Prostate gland (tissue), 2 donors: ENCODE measurements around the gene CDH13.

Experiments used
- POLR2A ChIP-seq: fragments of 450-650 bp; IDR thresholded peaks from one replicate; pipeline ENCODE4 v1.6.1; 2016; ENCODE audit warnings: antibody characterized with exemption, mild to moderate bottlenecking
- TF ChIP-seq, protein P1 (sequence below), 4 experiments: fragments of 200-600 bp in 2 of 4; fragments of 450-650 bp in 2 of 4; sonication (generic) in 2 of 4; IDR thresholded peaks; 1 replicate in 3 of 4; 2 replicates in 1 of 4; pipeline ENCODE4 v1.5.1; 2016 to 2019; ENCODE audit warnings: antibody characterized with exemption in 4 of 4, mild to moderate bottlenecking in 2 of 4, moderate library complexity in 2 of 4

DNA sequence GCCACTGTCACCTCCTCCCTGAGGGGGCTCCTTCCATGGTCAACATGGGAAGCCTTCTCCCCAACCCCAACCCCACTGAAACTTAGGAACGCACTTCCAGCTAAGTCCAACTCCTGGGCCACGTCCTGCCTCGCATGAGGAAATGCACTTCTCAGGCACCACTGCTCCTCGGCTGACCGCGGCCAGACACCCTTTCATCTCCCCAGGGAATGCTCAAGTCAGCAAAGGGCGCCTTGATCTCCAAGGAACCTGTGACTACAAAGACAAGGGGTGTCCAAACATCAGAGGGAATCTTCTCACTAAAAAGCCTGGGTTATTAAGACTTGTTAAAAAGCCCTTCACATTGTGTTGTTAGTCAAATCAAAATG, 1056.1 kb downstream of the CDH13 start:
- TF ChIP-seq, protein P1, sequence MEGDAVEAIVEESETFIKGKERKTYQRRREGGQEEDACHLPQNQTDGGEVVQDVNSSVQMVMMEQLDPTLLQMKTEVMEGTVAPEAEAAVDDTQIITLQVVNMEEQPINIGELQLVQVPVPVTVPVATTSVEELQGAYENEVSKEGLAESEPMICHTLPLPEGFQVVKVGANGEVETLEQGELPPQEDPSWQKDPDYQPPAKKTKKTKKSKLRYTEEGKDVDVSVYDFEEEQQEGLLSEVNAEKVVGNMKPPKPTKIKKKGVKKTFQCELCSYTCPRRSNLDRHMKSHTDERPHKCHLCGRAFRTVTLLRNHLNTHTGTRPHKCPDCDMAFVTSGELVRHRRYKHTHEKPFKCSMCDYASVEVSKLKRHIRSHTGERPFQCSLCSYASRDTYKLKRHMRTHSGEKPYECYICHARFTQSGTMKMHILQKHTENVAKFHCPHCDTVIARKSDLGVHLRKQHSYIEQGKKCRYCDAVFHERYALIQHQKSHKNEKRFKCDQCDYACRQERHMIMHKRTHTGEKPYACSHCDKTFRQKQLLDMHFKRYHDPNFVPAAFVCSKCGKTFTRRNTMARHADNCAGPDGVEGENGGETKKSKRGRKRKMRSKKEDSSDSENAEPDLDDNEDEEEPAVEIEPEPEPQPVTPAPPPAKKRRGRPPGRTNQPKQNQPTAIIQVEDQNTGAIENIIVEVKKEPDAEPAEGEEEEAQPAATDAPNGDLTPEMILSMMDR (IDR thresholded peaks at IDR 0.05) = no peak
- no peak for TF ChIP-seq POLR2A
